ENCODE measurements around the gene CFAP210. TPM values are rescaled to one million over a fixed set of nuclear protein-coding genes. Genes with fewer than 3 reads are reported as not detected.

The CFAP210 gene, protein sequence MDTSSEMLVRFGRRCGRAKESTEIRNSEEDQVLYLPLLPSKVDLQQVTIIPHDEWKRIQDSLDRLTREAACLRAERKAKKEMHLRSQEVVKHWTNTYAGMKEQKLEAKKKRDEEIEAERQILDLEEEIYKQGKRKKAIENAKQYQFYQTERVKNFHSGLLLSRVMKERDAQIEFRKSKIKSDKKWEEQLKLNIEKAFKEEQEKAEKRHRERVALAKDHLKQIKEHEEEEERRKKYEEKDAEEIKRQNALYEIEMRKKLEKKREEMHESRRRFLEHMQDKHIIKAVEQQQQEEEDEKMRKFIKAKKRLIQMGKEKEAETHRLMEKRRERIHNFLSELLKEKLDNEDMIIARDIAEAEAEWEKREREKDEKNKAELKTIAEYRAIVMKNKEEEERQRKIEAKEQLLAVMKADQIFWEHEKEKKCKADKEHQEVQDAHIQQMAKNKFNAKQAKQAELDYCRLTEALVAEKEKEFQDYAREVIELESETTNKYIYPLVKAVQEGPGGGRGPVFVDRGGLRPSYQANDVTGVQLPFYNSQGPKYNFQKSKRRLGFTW
- total RNA-seq (not detected), polyA plus RNA-seq (under 1 TPM in 2 of 3 donors, not detected in 1; 0.03 to 0.04 TPM)
- long read RNA-seq, donor 1: 0 reads
- long read RNA-seq, donor 2: 0 reads

GRCh38 chr2:169694113-169694893, at the start of gene CFAP210, which contains the start of gene PHOSPHO2:
Gene CFAP210 (minus strand): TSS chr2:169694405. CDS start chr2:169694327, 78 bp downstream.
Gene PHOSPHO2 (plus strand): TSS chr2:169694469. CDS start chr2:169700972, 6,503 bp downstream.
- 0% methylated on average over 57 to 63 of the region's 63 CpGs for WGBS, 3 donors
- Histone ChIP-seq H3K27me3 (ENCODE audit: insufficient read depth in 3 of 3, low read length in 2 of 3) (no peaks in the 10 kb centered on the region), H3K4me3 (peak within 1 kb of the TSS; percentile 74), H3K9me3 (no peaks in the 10 kb centered on the region), H3K4me1 (peaks cover 5% of the 10 kb centered on the region), H3K36me3 (ENCODE audit: insufficient read depth in 1 of 2, low read depth in 1 of 2) (peaks cover 0 to 16% of the 10 kb centered on the region in 2 donors), H3K27ac (peak within 1 kb of the TSS; percentile 81)
- intact Hi-C loops (cut with DNase I): loop anchor here (5.0 to 10.0 kb wide), 2 partner anchors 38 to 110 kb away; partner anchors contain the start of genes KLHL23 (in 1 of the 2) and PPIG (in 1 of the 2)
- DNase-seq: peak; percentile 100
- ATAC-seq: peak; percentile 99 to 100 (median 100)
- TF ChIP-seq, protein P1, sequence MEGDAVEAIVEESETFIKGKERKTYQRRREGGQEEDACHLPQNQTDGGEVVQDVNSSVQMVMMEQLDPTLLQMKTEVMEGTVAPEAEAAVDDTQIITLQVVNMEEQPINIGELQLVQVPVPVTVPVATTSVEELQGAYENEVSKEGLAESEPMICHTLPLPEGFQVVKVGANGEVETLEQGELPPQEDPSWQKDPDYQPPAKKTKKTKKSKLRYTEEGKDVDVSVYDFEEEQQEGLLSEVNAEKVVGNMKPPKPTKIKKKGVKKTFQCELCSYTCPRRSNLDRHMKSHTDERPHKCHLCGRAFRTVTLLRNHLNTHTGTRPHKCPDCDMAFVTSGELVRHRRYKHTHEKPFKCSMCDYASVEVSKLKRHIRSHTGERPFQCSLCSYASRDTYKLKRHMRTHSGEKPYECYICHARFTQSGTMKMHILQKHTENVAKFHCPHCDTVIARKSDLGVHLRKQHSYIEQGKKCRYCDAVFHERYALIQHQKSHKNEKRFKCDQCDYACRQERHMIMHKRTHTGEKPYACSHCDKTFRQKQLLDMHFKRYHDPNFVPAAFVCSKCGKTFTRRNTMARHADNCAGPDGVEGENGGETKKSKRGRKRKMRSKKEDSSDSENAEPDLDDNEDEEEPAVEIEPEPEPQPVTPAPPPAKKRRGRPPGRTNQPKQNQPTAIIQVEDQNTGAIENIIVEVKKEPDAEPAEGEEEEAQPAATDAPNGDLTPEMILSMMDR (IDR thresholded peaks at IDR 0.05): no peak

- peaks cover 0 to 12% of the 10 kb centered on the region in 2 donors for H3K36me3 ChIP-seq (ENCODE audit: insufficient read depth in 1 of 2, low read depth in 1 of 2)
- H3K4me1 ChIP-seq: no peaks in the 10 kb centered on the region
- WGBS, 3 donors: 66 to 69% (median 69%) methylated on average over 4 of the region's 4 CpGs
- H3K9me3 ChIP-seq: no peaks in the 10 kb centered on the region
- no peak overlapping the region for H3K4me3 ChIP-seq
- ATAC-seq (no peak), DNase-seq (no peak)
- H3K27me3 ChIP-seq (ENCODE audit: insufficient read depth in 3 of 3, low read length in 2 of 3): no peaks in the 10 kb centered on the region
- H3K27ac ChIP-seq: no peak overlapping the region
- TF ChIP-seq, protein P1 (IDR thresholded peaks at IDR 0.05): no peak
- intact Hi-C loops (cut with DNase I): no loop called here
These were observed 49.3 kb upstream of the CFAP210 start for GRCh38 chr2:169743549-169743948.

DNA sequence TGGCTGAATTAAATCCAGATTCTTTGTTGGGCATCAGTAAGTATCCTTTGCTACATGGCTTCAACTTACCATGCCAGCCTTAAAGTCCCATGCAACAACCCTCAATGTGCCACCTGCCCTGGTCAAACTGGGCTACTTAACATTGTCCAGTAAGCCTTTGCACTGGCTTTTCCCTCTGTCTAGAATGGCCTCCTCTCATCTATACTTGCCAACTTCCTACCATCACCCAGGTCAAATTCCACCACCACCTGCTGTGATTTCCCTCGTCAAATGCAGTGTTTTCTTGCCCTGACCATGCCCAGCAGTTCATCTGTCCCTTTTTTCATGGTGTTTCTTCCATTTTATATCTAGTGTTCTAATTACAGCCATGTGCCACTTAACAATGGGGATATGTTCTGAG, 45.1 kb upstream of the CFAP210 start:
- H3K9me3 ChIP-seq: no peaks in the 10 kb centered on the region
- no peak overlapping the region for H3K27ac ChIP-seq
- H3K36me3 ChIP-seq (ENCODE audit: insufficient read depth in 1 of 2, low read depth in 1 of 2): peaks cover 0 to 9% of the 10 kb centered on the region in 2 donors
- 26 to 57% (median 33%) methylated on average over 1 of the region's 1 CpG for WGBS, 3 donors
- no peak for ATAC-seq
- peaks cover 9% of the 10 kb centered on the region for H3K4me1 ChIP-seq
- TF ChIP-seq, protein P1 (IDR thresholded peaks at IDR 0.05): no peak
- DNase-seq: no peak
- H3K4me3 ChIP-seq: no peak overlapping the region
- intact Hi-C loops (cut with DNase I): no loop called here
- no peaks in the 10 kb centered on the region for H3K27me3 ChIP-seq (ENCODE audit: insufficient read depth in 3 of 3, low read length in 2 of 3)

DNA sequence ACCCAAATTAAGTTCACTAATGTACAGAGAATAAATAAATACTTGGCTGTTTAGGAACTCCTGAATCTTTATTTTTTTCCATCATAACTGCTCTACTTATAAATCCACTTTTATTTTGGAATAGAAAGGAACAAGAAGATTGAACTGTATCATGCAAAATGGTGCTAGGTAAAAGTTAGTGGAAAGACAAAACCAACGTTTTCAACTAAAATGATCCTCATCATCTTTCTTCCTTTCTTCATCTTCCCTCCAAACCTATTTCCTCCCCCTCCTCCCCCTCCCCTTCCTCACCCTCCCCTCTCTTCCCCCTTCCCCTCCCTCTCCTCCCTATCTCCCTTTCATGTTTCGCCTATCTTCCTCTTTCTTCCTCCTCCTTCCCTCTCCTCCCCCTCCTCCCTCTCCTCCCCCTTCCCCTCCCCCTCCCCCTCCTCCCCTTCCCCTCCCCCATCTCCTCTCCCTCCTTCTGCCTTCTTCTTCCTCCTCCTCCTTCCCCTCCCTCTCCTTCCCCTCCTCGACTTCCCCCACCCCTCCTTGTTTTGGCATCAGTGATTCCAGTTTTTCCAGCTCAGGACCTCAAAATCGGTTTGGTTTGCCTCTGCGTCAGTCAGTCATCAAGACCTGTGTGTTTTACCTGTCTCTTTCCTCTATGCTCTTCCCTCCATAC, 44.5 kb upstream of the CFAP210 start:
- intact Hi-C loops (cut with DNase I): no loop called here
- 31 to 54% (median 52%) methylated on average over 4 of the region's 5 CpGs for WGBS, 3 donors
- TF ChIP-seq, protein P1 (IDR thresholded peaks at IDR 0.05): no peak
- peaks cover 0 to 9% of the 10 kb centered on the region in 2 donors for H3K36me3 ChIP-seq (ENCODE audit: insufficient read depth in 1 of 2, low read depth in 1 of 2)
- H3K27me3 ChIP-seq (ENCODE audit: insufficient read depth in 3 of 3, low read length in 2 of 3): no peaks in the 10 kb centered on the region
- peaks cover 9% of the 10 kb centered on the region for H3K4me1 ChIP-seq
- ATAC-seq (no peak), DNase-seq (no peak)
- no peaks in the 10 kb centered on the region for H3K9me3 ChIP-seq
- no peak overlapping the region for H3K27ac ChIP-seq
- H3K4me3 ChIP-seq: peak overlapping the region; percentile 90

Measured in psoas muscle (tissue), 8 donors.